K562 (cell line): Measurements from ENCODE around the gene SIGLEC7. TPM values are rescaled to one million over a fixed set of nuclear protein-coding genes. Genes with fewer than 3 reads are reported as not detected.

Experiments used
- ATAC-seq: fragments of 200-7000 bp; cut with Tn5 transposase; 3 replicates; pipeline ENCODE4 v1.9.1; 2020; ENCODE audit warnings: moderate library complexity
- BruUV-seq: library from RNA; stranded (reverse); fragments of 400-500 nt; replicated peaks from 2 replicates; lab custom pipeline; 2021; lab: Mats Ljungman, UMichigan
- CTCF ChIA-PET: fragments of 300-600 bp; formaldehyde crosslinking; extraction: SDS; loops from one replicate; lab custom pipeline; 2021; ENCODE audit warnings: low intra/inter-chr PET ratio; lab: Yijun Ruan, JAX
- POLR2A ChIA-PET: fragments of 300-600, 350-650 bp; sonication (Branson Sonifier 250); formaldehyde crosslinking; extraction: SDS; loops from one replicate; lab custom pipeline; 2021; ENCODE audit warnings: antibody characterized with exemption, inconsistent platforms; lab: Yijun Ruan, JAX
- DNase-seq, 4 experiments: peaks; one replicate each; pipeline versions ENCODE4 v3.0.0 to v3.0.0-alpha.2; 2011 to 2018; ENCODE audit warnings: low spot score in 3 of 4, mixed read lengths in 3 of 4; ENCODE audit errors: extremely low read depth in 1 of 4
- FAIRE-seq: peaks from 2 replicates; lab custom pipeline; 2011; peaks lifted over from hg19 to GRCh38; lab: Jason Lieb, UNC
- H2AFZ ChIP-seq: 2 replicates; pipeline ENCODE4 v1.6.0; 2011; ENCODE audit warnings: low read depth, low read length, control low read depth, inconsistent platforms
- H3K27ac ChIP-seq: fragments of 200-600 bp; 3 replicates; pipeline ENCODE4 v1.8.0; 2011; ENCODE audit warnings: low read depth, mild to moderate bottlenecking, control low read depth, inconsistent platforms, low read length, moderate library complexity, mixed read lengths; ENCODE audit errors: extremely low read depth
- H3K27me3 ChIP-seq, 2 experiments: fragments of 300-600 bp in 1 of 2; 2 replicates in 1 of 2; 3 replicates in 1 of 2; pipeline versions ENCODE4 v1.6.0 to v1.8.0; 2011; ENCODE audit warnings: inconsistent platforms in 2 of 2, low read length in 2 of 2, mild to moderate bottlenecking in 1 of 2, mixed read lengths in 1 of 2, moderate library complexity in 1 of 2; ENCODE audit not compliant: control insufficient read depth in 2 of 2, insufficient read depth in 2 of 2
- H3K36me3 ChIP-seq: fragments of 300-600 bp; 3 replicates; pipeline ENCODE4 v1.8.0; 2011; ENCODE audit warnings: mild to moderate bottlenecking, low read length, inconsistent platforms; ENCODE audit not compliant: control insufficient read depth, insufficient read depth
- H3K4me1 ChIP-seq, 2 experiments: fragments of 200-600 bp in 1 of 2; replicated peaks in 1 of 2; 2 replicates in 1 of 2; 3 replicates in 1 of 2; pipeline versions ENCODE4 v1.5.1 to v1.8.0; 2011; ENCODE audit warnings: inconsistent platforms in 2 of 2, low read length in 2 of 2, mild to moderate bottlenecking in 1 of 2, mixed read lengths in 1 of 2, moderate library complexity in 1 of 2; ENCODE audit not compliant: control insufficient read depth in 2 of 2, insufficient read depth in 2 of 2
- H3K4me2 ChIP-seq: 2 replicates; pipeline ENCODE4 v1.6.1; 2011; ENCODE audit warnings: low read length, control low read depth, inconsistent platforms, mixed read lengths; ENCODE audit not compliant: insufficient read depth
- H3K4me3 ChIP-seq: fragments of 200-600 bp; sonication (generic), shearing (Covaris generic); 2 replicates; pipeline ENCODE4 v1.5.1; 2016; ENCODE audit warnings: control low read depth, inconsistent platforms
- H3K79me2 ChIP-seq: fragments of 200-600 bp; 3 replicates; pipeline ENCODE4 v1.8.0; 2011; ENCODE audit warnings: low read length, inconsistent platforms; ENCODE audit not compliant: control insufficient read depth, insufficient read depth
- H3K9ac ChIP-seq, 2 experiments: 2 replicates each; pipeline versions ENCODE4 v1.6.0 to v1.6.1; 2011; ENCODE audit warnings: low read depth in 2 of 2, low read length in 2 of 2, control low read depth in 1 of 2, inconsistent platforms in 1 of 2, mild to moderate bottlenecking in 1 of 2, mixed read lengths in 1 of 2; ENCODE audit not compliant: insufficient read depth in 1 of 2
- H3K9me1 ChIP-seq: one replicate; pipeline ENCODE4 v1.6.0; 2011; ENCODE audit warnings: inconsistent platforms, mild to moderate bottlenecking, low read length, moderate library complexity; ENCODE audit not compliant: control insufficient read depth, insufficient read depth
- H3K9me3 ChIP-seq: replicated peaks from 2 replicates; pipeline ENCODE4 v1.5.1; 2011; ENCODE audit warnings: low read depth, low read length, inconsistent platforms; ENCODE audit not compliant: control insufficient read depth, insufficient read depth
- H4K20me1 ChIP-seq: replicated peaks from 2 replicates; pipeline ENCODE4 v1.6.1; 2011; ENCODE audit warnings: low read length, inconsistent platforms, mixed read lengths; ENCODE audit not compliant: control insufficient read depth, insufficient read depth
- ADNP ChIP-seq: fragments of 200-800 bp; sonication (Bioruptor generic); IDR thresholded peaks from 2 replicates; pipeline ENCODE4 v1.6.1; 2016; ENCODE audit warnings: missing genetic modification characterization, missing compliant biosample characterization
- CBFA2T3 ChIP-seq: fragments of 450-650 bp; IDR thresholded peaks from 2 replicates; pipeline ENCODE4 v1.6.1; 2017
- COPS2 ChIP-seq: fragments of 450-650 bp; conservative IDR thresholded peaks from 2 replicates; pipeline ENCODE4 v1.6.1; 2016; ENCODE audit warnings: mild to moderate bottlenecking, moderate library complexity
- NCOR1 ChIP-seq: fragments of 450-650 bp; IDR thresholded peaks from 2 replicates; pipeline ENCODE4 v1.6.1; 2016; ENCODE audit warnings: mild to moderate bottlenecking, moderate library complexity
- PKNOX1 ChIP-seq: fragments of 450-650 bp; IDR thresholded peaks from 2 replicates; pipeline ENCODE4 v1.6.1; 2016
- RFX1 ChIP-seq: fragments of 450-650 bp; IDR thresholded peaks from 2 replicates; pipeline ENCODE4 v1.6.1; 2016; ENCODE audit warnings: mild to moderate bottlenecking, moderate library complexity
- RREB1 ChIP-seq: fragments of 250-450 bp; sonication (Bioruptor Pico); IDR thresholded peaks from 2 replicates; pipeline ENCODE4 v1.4.0; 2020
- ZNF445 ChIP-seq: fragments of 250-450 bp; sonication (Bioruptor Pico); IDR thresholded peaks from 2 replicates; pipeline ENCODE4 v1.4.0; 2020; ENCODE audit warnings: low read depth, mild to moderate bottlenecking, moderate library complexity
- ZNF449 ChIP-seq: fragments of 250-450 bp; sonication (Bioruptor Pico); IDR thresholded peaks from 2 replicates; pipeline ENCODE4 v1.8.0; 2022; ENCODE audit warnings: moderate library complexity, mild to moderate bottlenecking, inconsistent platforms
- ZNF644 ChIP-seq: fragments of 200-800 bp; sonication (Bioruptor generic); IDR thresholded peaks from 2 replicates; pipeline ENCODE4 v1.6.1; 2016; ENCODE audit warnings: low read depth, missing genetic modification characterization, missing compliant biosample characterization
- WGBS: fragments of 100-300 bp; shearing (Covaris generic); methylation state at CpG from one replicate; pipeline ENCODE4 v1.1.6; 2016; ENCODE audit warnings: low coverage, mixed read lengths; ENCODE audit not compliant: insufficient coverage; ENCODE audit errors: missing lambda C conversion rate; 5-methylcytosine and 5-hydroxymethylcytosine counted together
- in situ Hi-C: fragments of 300-500 bp; cut with MboI; formaldehyde crosslinking; loops from 4 replicates; pipeline ENCODE4 v1.15.0; 2018; ENCODE audit warnings: inconsistent platforms, mixed read lengths
- intact Hi-C: fragments of 100-400 bp; cut with micrococcal nuclease; formaldehyde crosslinking; loops from 2 replicates; pipeline ENCODE4 v1.14.2; 2022
- polyA plus RNA-seq, 8 experiments: library from polyadenylated mRNA; depleted of rRNA in 4 of 8; stranded (reverse) in 5 of 8; unstranded in 3 of 8; fragments of >200 nt; fragmentation: Nextera tagmentation in 2 of 8; fragmentation: Illumina TruSeq in 1 of 8; extraction: Ambion mirVana in 2 of 8; extraction: Trizol in 1 of 8; gene quantifications; 2 replicates each; pipeline versions ENCODE4 v1.2.1 to v1.2.3, GENCODE V29; 2011 to 2014; ENCODE audit warnings: inconsistent platforms in 1 of 8, missing spikeins in 1 of 8
- total RNA-seq, 7 experiments: library from RNA; depleted of rRNA in 6 of 7; stranded (reverse); fragments of >200 nt in 6 of 7; fragmentation: Illumina TruSeq in 2 of 7; extraction: Trizol in 2 of 7; gene quantifications; 2 replicates each; pipeline versions ENCODE4 v1.2.1 to v1.2.3, GENCODE V29; 2011 to 2021; ENCODE audit warnings: low replicate concordance in 1 of 7

SIGLEC7 gene
- total and polyA plus RNA-seq, 9 of the 15 experiments (the other 6 are each of a cell fraction or from before 2014, with no cell fraction given): 0.10 to 0.12 TPM; not detected in 7

- POLR2A ChIA-PET: interaction anchor here (0.6 kb wide), 1 partner anchor 306 kb away, joined by 3 read pairs; no protein-coding TSS in a partner anchor
- FAIRE-seq (no peak), ATAC-seq (no peak), DNase-seq (no peak)
- in situ Hi-C loops (loop anchor here (10.0 kb wide), 1 partner anchor 394 kb away; no protein-coding TSS in a partner anchor), intact Hi-C loops (no loop called here)
- Histone ChIP-seq H3K9me1 (peaks cover 5% of the 10 kb centered on the region), H4K20me1 (peaks cover 8% of the 10 kb centered on the region), H3K4me1 (no peaks in the 10 kb centered on the region; a peak in 1 of 5 replicates), H3K27me3 (no peaks in the 10 kb centered on the region; a peak in 2 of 5 replicates), H3K9ac (no peak overlapping the region), H3K36me3 (peaks cover 27% of the 10 kb centered on the region; the same call in 2 of the 3 replicates), H2AFZ (no peak overlapping the region), H3K79me2 (0 out of 3 replicates have a peak, but pooled peaks cover 4% of the 10 kb centered on the region), H3K9me3 (no peaks in the 10 kb centered on the region), H3K4me3 (no peak overlapping the region), H3K4me2 (no peak overlapping the region), H3K27ac (no peak overlapping the region)
- CTCF ChIA-PET: interaction anchor here (0.7 to 1.4 kb wide), 2 partner anchors 71 to 394 kb away, joined by 3 to 4 read pairs; no protein-coding TSS in a partner anchor
- WGBS: 80% methylated on average over 2 of the region's 78 CpGs
- BruUV-seq: no TSS peak
- no peak for TF ChIP-seq ZNF644
- TF ChIP-seq NCOR1: no peak
- TF ChIP-seq ZNF445 (CRISPR knock-in tag): no peak
- no peak for TF ChIP-seq ADNP (tag)
- no peak for TF ChIP-seq PKNOX1
- no peak for TF ChIP-seq ZNF449 (CRISPR knock-in tag)
- no peak for TF ChIP-seq CBFA2T3
- TF ChIP-seq COPS2: no peak
- no peak for TF ChIP-seq RFX1
- TF ChIP-seq RREB1 (CRISPR knock-in tag): no peak
Measured at GRCh38 chr19:51098365-51099046, 43.6 kb upstream of the SIGLEC7 start.
